NCI-H82 (cell line): Measurements from ENCODE around the gene XRCC2.

Experiments
- DNase-seq: peaks from one replicate; lab custom pipeline; 2025; lab: John Stamatoyannopoulos, UW

Gene XRCC2

DNA sequence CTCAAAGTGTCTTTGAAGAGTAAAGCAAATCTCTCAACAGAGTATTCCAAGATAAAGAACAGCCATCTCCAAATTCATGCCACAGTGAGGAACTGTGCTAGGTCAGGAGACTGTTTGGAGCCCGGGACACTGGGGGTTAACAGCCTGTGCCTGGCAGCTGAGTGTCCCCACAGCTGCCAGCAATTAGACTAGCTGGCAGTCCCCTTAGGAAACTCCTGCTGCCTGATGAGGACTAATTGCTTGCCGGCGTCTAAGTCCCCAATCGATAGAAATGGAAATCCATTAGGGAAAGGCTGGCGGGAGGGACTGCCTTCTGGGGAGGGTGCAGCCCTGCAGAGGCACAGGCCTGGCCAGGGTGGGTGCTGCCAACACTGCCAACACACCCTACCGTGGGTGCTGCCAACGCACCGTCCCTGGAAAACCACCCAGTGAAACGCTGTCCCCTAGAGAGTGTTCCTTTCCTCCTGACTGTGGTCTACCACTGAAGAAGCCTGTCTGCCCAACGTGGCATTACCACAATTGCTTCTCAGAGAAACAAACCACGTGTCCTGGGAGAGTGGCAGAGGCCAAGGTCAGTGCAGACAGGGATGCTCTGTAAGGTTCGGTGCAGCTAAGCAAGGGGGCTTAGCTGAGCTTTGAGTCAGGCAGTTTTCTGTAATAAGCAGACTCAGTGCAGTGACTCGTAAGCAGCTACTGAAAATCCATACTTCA lies 60.8 kb downstream of the XRCC2 start:
- peak; percentile 83 for DNase-seq

DNA sequence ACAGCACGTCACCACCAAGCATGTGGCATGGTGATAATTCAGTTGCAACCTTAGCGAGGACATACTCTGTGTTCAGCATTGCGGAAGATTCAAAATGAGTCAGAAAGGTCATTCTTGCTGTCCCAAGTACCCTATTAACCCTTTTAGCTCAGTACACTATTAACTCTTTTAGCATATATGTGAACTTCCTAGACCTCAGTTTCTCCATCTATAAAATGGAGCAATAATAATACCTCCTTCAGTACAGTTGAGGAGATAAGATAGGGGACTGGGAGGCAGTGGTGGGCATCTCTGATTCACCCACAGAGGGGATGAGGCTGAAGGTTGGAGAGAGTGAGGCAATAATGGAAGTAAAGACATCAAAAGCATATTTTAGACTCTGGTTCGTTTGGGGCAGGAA lies 67.3 kb downstream of the XRCC2 start:
- no peak for DNase-seq

DNA sequence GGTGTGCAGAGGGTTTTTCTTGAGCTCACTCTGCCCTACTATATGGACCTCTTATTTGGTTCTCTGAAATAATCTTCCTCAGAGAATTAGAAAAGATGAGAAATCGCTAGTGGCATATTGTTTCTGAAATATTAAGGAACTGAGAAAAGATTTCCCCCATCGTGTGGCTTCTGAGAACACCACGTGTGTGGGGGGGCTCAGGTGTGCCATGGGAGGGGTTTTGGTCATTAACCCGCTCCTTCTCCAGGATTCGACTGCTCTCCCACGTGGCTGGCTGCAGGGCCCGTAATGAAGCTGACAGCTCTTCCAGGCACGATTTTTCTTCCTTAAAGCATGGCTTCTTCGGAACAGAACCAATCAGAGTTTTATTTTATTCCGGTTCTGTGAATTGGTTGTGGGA lies 67.7 kb downstream of the XRCC2 start:
- DNase-seq: no peak

GRCh38 chr7:152607007-152607406 lies 68.9 kb downstream of the XRCC2 start:
- no peak for DNase-seq

GRCh38 chr7:152602962-152603361 lies 73.0 kb downstream of the XRCC2 start:
- no peak for DNase-seq

- no peak for DNase-seq
Measured at GRCh38 chr7:152601305-152601798, 74.6 kb downstream of the XRCC2 start.

GRCh38 chr7:152600266-152600665 lies 75.7 kb downstream of the XRCC2 start:
- no peak for DNase-seq

DNA sequence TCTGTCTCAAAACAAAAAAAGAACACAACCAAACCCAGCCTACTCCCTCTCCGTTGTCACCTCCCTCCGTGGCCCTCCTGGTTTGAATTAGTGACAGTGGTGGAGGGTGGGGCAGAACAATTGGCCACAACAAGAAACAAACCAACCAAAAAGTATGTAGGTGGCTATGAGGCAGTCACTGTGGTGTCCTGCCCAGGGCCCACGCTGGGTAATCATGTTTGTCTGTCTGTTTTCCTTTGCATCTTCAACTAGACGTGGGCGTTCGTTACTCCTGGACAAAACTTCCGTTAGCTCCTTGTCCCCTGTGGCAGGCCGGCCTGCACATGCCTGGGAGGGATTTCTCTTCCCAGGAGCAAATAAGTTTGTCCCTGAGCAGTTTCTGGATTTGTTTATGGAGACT lies 78.4 kb downstream of the XRCC2 start:
- DNase-seq: no peak

GRCh38 chr7:152596824-152597223 lies 79.1 kb downstream of the XRCC2 start:
- DNase-seq: peak; percentile 27
